HCT116 (cell line): Measurements from ENCODE around the gene SIRT6. TPM values are rescaled to one million over a fixed set of nuclear protein-coding genes. Genes with fewer than 3 reads are reported as not detected.
"Not testable (repeated sequence)": the region's sequence is repeated elsewhere in the genome, so short reads cannot be mapped to it uniquely, and the experiment has no call there.

Experiments used
- ATAC-seq: fragments of 200-7000 bp; cut with Tn5 transposase; 2 replicates; pipeline ENCODE4 v1.9.1; 2020; ENCODE audit warnings: mild to moderate bottlenecking, moderate library complexity
- BruUV-seq: library from RNA; stranded (reverse); fragments of 400-500 nt; replicated peaks from 2 replicates; lab custom pipeline; 2021; lab: Mats Ljungman, UMichigan
- CTCF ChIA-PET: fragments of 300-600 bp; sonication (Branson Sonifier 250); formaldehyde crosslinking; loops from one replicate; lab custom pipeline; 2021; ENCODE audit warnings: antibody characterized with exemption; lab: Charles Lee
- POLR2A ChIA-PET: fragments of 300-600, 350-600 bp; sonication (Branson Sonifier 250); formaldehyde crosslinking; loops from one replicate; lab custom pipeline; 2021; ENCODE audit warnings: antibody characterized with exemption; lab: Charles Lee
- RAD21 ChIA-PET, 2 experiments: fragments of 300-600 bp; sonication (Branson Sonifier 250); formaldehyde crosslinking; loops; one replicate each; lab custom pipeline; 2023; ENCODE audit warnings: low total read pairs in 2 of 2; ENCODE audit not compliant: uncharacterized antibody in 2 of 2, unreplicated experiment in 2 of 2, low non-redundant PET in 1 of 2; lab: Charles Lee
- DNase-seq: peaks from one replicate; pipeline ENCODE4 v3.0.0-alpha.2; 2010; ENCODE audit warnings: low read depth, low spot score
- H2AFZ ChIP-seq: fragments of 200-600 bp; shearing (Covaris generic), sonication (generic); 2 replicates; pipeline ENCODE4 v1.6.1; 2017; ENCODE audit warnings: low read depth, mixed run types, mixed read lengths, antibody characterized with exemption, low read length; ENCODE audit not compliant: poor library complexity, severe bottlenecking
- H3K27ac ChIP-seq: 2 replicates; pipeline ENCODE4 v1.5.1; 2012; ENCODE audit warnings: low read depth, low read length
- H3K27me3 ChIP-seq: fragments of 200-600 bp; sonication (generic); 2 replicates; pipeline ENCODE4 v1.6.1; 2016; ENCODE audit warnings: mixed run types, low read length, mixed read lengths; ENCODE audit not compliant: insufficient read depth
- H3K36me3 ChIP-seq, 2 experiments: fragments of 200-500 bp in 1 of 2; fragments of 200-600 bp in 1 of 2; sonication (Bioruptor generic) in 1 of 2; sonication (generic) in 1 of 2; 2 replicates each; pipeline versions ENCODE4 v1.5.1 to v1.6.1; 2014 to 2016; ENCODE audit warnings: low read length in 2 of 2, inconsistent platforms in 1 of 2, mixed read lengths in 1 of 2, mixed run types in 1 of 2; ENCODE audit not compliant: insufficient read depth in 2 of 2, control insufficient read depth in 1 of 2
- H3K4me1 ChIP-seq, 2 experiments: fragments of 200-600 bp in 1 of 2; sonication (generic) in 1 of 2; 2 replicates each; pipeline versions ENCODE4 v1.5.1 to v1.6.1; 2012 to 2017; ENCODE audit warnings: low read length in 2 of 2, inconsistent platforms in 1 of 2, mild to moderate bottlenecking in 1 of 2, mixed read lengths in 1 of 2, mixed run types in 1 of 2, moderate library complexity in 1 of 2; ENCODE audit not compliant: insufficient read depth in 2 of 2, control insufficient read depth in 1 of 2
- H3K4me2 ChIP-seq: fragments of 200-600 bp; sonication (generic); 2 replicates; pipeline ENCODE4 v1.6.1; 2017; ENCODE audit warnings: mixed run types, low read length, mixed read lengths
- H3K4me3 ChIP-seq, 2 experiments: fragments of 200-600 bp in 1 of 2; sonication (generic) in 1 of 2; replicated peaks in 1 of 2; 2 replicates each; pipeline ENCODE4 v1.5.1; 2011 to 2016; ENCODE audit warnings: low read length in 2 of 2, control low read depth in 1 of 2, low read depth in 1 of 2, mild to moderate bottlenecking in 1 of 2, mixed read lengths in 1 of 2, mixed run types in 1 of 2
- H3K79me2 ChIP-seq: fragments of 200-600 bp; sonication (generic); 2 replicates; pipeline ENCODE4 v1.6.1; 2017; ENCODE audit warnings: mild to moderate bottlenecking, mixed run types, low read length, moderate library complexity, mixed read lengths; ENCODE audit not compliant: insufficient read depth
- H3K9ac ChIP-seq: fragments of 200-600 bp; sonication (generic); 2 replicates; pipeline ENCODE4 v1.6.1; 2016; ENCODE audit warnings: low read length, mixed read lengths
- H3K9me2 ChIP-seq: fragments of 200-600 bp; sonication (generic), shearing (Covaris generic); 2 replicates; pipeline ENCODE4 v1.6.1; 2017; ENCODE audit warnings: mixed run types, mild to moderate bottlenecking, moderate library complexity; ENCODE audit not compliant: insufficient read depth
- H3K9me3 ChIP-seq, 2 experiments: fragments of 200-500 bp in 1 of 2; fragments of 200-600 bp in 1 of 2; sonication (Bioruptor generic) in 1 of 2; sonication (generic) in 1 of 2; 2 replicates each; pipeline ENCODE4 v1.6.1; 2014 to 2017; ENCODE audit warnings: low read length in 2 of 2, mixed read lengths in 2 of 2, inconsistent platforms in 1 of 2, low read depth in 1 of 2, mild to moderate bottlenecking in 1 of 2, mixed run types in 1 of 2, moderate library complexity in 1 of 2; ENCODE audit not compliant: control insufficient read depth in 1 of 2, insufficient read depth in 1 of 2
- H4K20me1 ChIP-seq: fragments of 200-600 bp; sonication (generic), shearing (Covaris generic); 2 replicates; pipeline ENCODE4 v1.6.1; 2017; ENCODE audit warnings: mixed run types, mild to moderate bottlenecking, moderate library complexity; ENCODE audit not compliant: insufficient read depth
- CBX3 ChIP-seq: IDR thresholded peaks from 2 replicates; pipeline ENCODE4 v1.6.1; 2012; ENCODE audit warnings: low read depth
- CEBPB ChIP-seq: IDR thresholded peaks from 2 replicates; pipeline ENCODE4 v1.6.1; 2012; ENCODE audit warnings: low read depth
- EZH2 ChIP-seq: fragments of 200-600 bp; sonication (generic); IDR thresholded peaks from 2 replicates; pipeline ENCODE4 v1.6.1; 2017; ENCODE audit warnings: antibody characterized with exemption, mixed run types
- EZH2phosphoT487 ChIP-seq: fragments of 200-600 bp; IDR thresholded peaks from 2 replicates; pipeline ENCODE4 v1.6.1; 2018; ENCODE audit warnings: antibody characterized with exemption, borderline replicate concordance
- FOSL1 ChIP-seq: IDR thresholded peaks from 2 replicates; pipeline ENCODE4 v1.6.1; 2012; ENCODE audit warnings: low read depth
- JUND ChIP-seq: IDR thresholded peaks from 2 replicates; pipeline ENCODE4 v1.6.1; 2012
- MAX ChIP-seq: IDR thresholded peaks from 2 replicates; pipeline ENCODE4 v1.6.1; 2012
- POLR2AphosphoS5 ChIP-seq: IDR thresholded peaks from 2 replicates; pipeline ENCODE4 v1.6.1; 2011; ENCODE audit warnings: mild to moderate bottlenecking, low read depth, low read length, moderate library complexity
- RAD21 ChIP-seq: IDR thresholded peaks from 2 replicates; pipeline ENCODE4 v1.6.1; 2012; ENCODE audit warnings: low read depth, mild to moderate bottlenecking
- REST ChIP-seq: IDR thresholded peaks from 2 replicates; pipeline ENCODE4 v1.6.1; 2012; ENCODE audit warnings: low read depth
- SP1 ChIP-seq: IDR thresholded peaks from 2 replicates; pipeline ENCODE4 v1.6.1; 2012; ENCODE audit warnings: low read depth
- SRF ChIP-seq: IDR thresholded peaks from 2 replicates; pipeline ENCODE4 v1.6.1; 2012; ENCODE audit warnings: low read depth
- TCF7L2 ChIP-seq: IDR thresholded peaks from 2 replicates; pipeline ENCODE4 v1.7.0; 2011; ENCODE audit warnings: borderline replicate concordance, inconsistent platforms; ENCODE audit not compliant: insufficient read depth, insufficient read length; ENCODE audit errors: extremely low read depth
- YY1 ChIP-seq: IDR thresholded peaks from 2 replicates; pipeline ENCODE4 v1.6.1; 2011; ENCODE audit warnings: low read length, low read depth, moderate library complexity, mild to moderate bottlenecking; ENCODE audit not compliant: insufficient replicate concordance; ENCODE audit errors: extremely low read depth
- ZBTB33 ChIP-seq: IDR thresholded peaks from 2 replicates; pipeline ENCODE4 v1.6.1; 2011; ENCODE audit warnings: mild to moderate bottlenecking, low read length, moderate library complexity; ENCODE audit not compliant: insufficient replicate concordance; ENCODE audit errors: extremely low read depth
- ZNF274 ChIP-seq: fragments of 200-500 bp; sonication (Bioruptor generic); IDR thresholded peaks from 2 replicates; pipeline ENCODE4 v1.6.1; 2014; ENCODE audit warnings: mild to moderate bottlenecking, low read depth, low read length, inconsistent platforms
- intact Hi-C: fragments of 100-400 bp; cut with micrococcal nuclease; formaldehyde crosslinking; loops from 2 replicates; pipeline ENCODE4 v1.10.0; 2022
- total RNA-seq: library from RNA; stranded (reverse); gene quantifications from one replicate; pipeline ENCODE4 v1.2.1, GENCODE V29; 2021; ENCODE audit not compliant: unreplicated experiment

SIRT6 gene
- total RNA-seq, 1 experiment from 2014 or later, result 36.3 TPM

GRCh38 chr19:4144666-4145249 is 37.6 kb downstream of the SIRT6 start:
- CTCF ChIA-PET, result no interaction called here
- Histone ChIP-seq H3K27ac (peak overlapping the region; percentile 82), H3K9me3 (no peaks in the 10 kb centered on the region), H3K4me2 (peak overlapping the region; percentile 99), H3K9me2 (no peaks in the 10 kb centered on the region), H4K20me1 (no peaks in the 10 kb centered on the region), H3K36me3 (no peaks in the 10 kb centered on the region), H3K27me3 (no peaks in the 10 kb centered on the region), H3K79me2 (no peaks in the 10 kb centered on the region), H3K4me1 (peaks cover 24 to 55% of the 10 kb centered on the region in 2 experiments), H2AFZ (peak overlapping the region; percentile 61), H3K9ac (peak overlapping the region; percentile 58), H3K4me3 (peak overlapping the region; percentile 42 to 57)
- POLR2A ChIA-PET, result no interaction called here
- DNase-seq, result peak; percentile 82
- RAD21 ChIA-PET, result no interaction called here
- TF ChIP-seq TCF7L2 (peak; percentile 32), YY1 (peak; percentile 62), RAD21 (no peak), REST (no peak), FOSL1 (peak; percentile 55; the same call in 1 of the 2 replicates), EZH2 (no peak), CEBPB (no peak), EZH2phosphoT487 (no peak), SRF (no peak), JUND (peak; percentile 25; the same call in 1 of the 2 replicates), CBX3 (no peak), MAX (no peak; the same call in 1 of the 2 replicates), ZBTB33 (peak; percentile 42), ZNF274 (no peak), POLR2AphosphoS5 (no peak), SP1 (peak; percentile 91)
- BruUV-seq, result TSS peak; percentile 91
- intact Hi-C loops, result loop anchor here (5.0 to 10.0 kb wide), 2 partner anchors 43 to 290 kb away; no protein-coding TSS in a partner anchor
- peak; percentile 56 for ATAC-seq

- H3K4me2 ChIP-seq, H3K27me3 ChIP-seq, DNase-seq, H3K9ac ChIP-seq, H3K79me2 ChIP-seq, H3K9me2 ChIP-seq, ATAC-seq, H3K27ac ChIP-seq, H3K4me3 ChIP-seq, H3K36me3 ChIP-seq, POLR2A ChIA-PET, H3K9me3 ChIP-seq, H4K20me1 ChIP-seq, H2AFZ ChIP-seq, BruUV-seq, RAD21 ChIA-PET: not testable (repeated sequence)
- peaks cover 24 to 59% of the 10 kb centered on the region in 2 experiments for H3K4me1 ChIP-seq
- CTCF ChIA-PET, result interaction anchor here (1.2 kb wide), 1 partner anchor 155 kb away, joined by 3 read pairs; no protein-coding TSS in a partner anchor
- intact Hi-C loops, result loop anchor here (5.0 to 10.0 kb wide), 2 partner anchors 44 to 288 kb away; no protein-coding TSS in a partner anchor
Observed at GRCh38 chr19:4142916-4143315, 39.4 kb downstream of the SIRT6 start.
